A549 (cell line): ENCODE results near the gene PDXK. TPM values are rescaled to one million over a fixed set of nuclear protein-coding genes. Genes with fewer than 3 reads are reported as not detected.

Experiments
- ATAC-seq, 2 experiments: fragments of 200-7000 bp in 1 of 2; fragments of >200 bp in 1 of 2; cut with Nextera tagmentation in 1 of 2; cut with Tn5 transposase in 1 of 2; 3 replicates each; pipeline versions ENCODE4 v1.8.0 to v1.9.1; 2018 to 2020; ENCODE audit warnings: mild to moderate bottlenecking in 1 of 2, moderate library complexity in 1 of 2
- CTCF ChIA-PET: fragments of 300-600 bp; sonication (Branson Sonifier 250); formaldehyde crosslinking; extraction: SDS; loops from one replicate; lab custom pipeline; 2021; ENCODE audit warnings: antibody characterized with exemption, inconsistent platforms; lab: Yijun Ruan, JAX
- POLR2A ChIA-PET: fragments of 350-600 bp; formaldehyde crosslinking; extraction: SDS; loops from one replicate; lab custom pipeline; 2021; ENCODE audit warnings: antibody characterized with exemption, inconsistent platforms; lab: Yijun Ruan, JAX
- DNase-seq, 2 experiments: peaks; one replicate each; pipeline versions ENCODE4 v3.0.0 to v3.0.0-alpha.2; 2011 to 2016; ENCODE audit warnings: low read depth in 1 of 2, low spot score in 1 of 2
- FAIRE-seq: peaks from 2 replicates; lab custom pipeline; 2011; peaks lifted over from hg19 to GRCh38; lab: Jason Lieb, UNC
- H3K27ac ChIP-seq, 2 experiments: fragments of >200 bp; sonication (Bioruptor Twin); formaldehyde crosslinking; 3 replicates each; pipeline ENCODE4 v1.5.1; 2016 to 2017
- H3K4me1 ChIP-seq: fragments of >200 bp; sonication (Bioruptor Twin); formaldehyde crosslinking; 3 replicates; pipeline ENCODE4 v1.6.1; 2016
- H3K4me2 ChIP-seq: fragments of >200 bp; sonication (Bioruptor Twin); formaldehyde crosslinking; 3 replicates; pipeline ENCODE4 v1.6.1; 2016
- H3K4me3 ChIP-seq: fragments of >200 bp; sonication (Bioruptor Twin); formaldehyde crosslinking; 3 replicates; pipeline ENCODE4 v1.5.1; 2016
- H3K9me3 ChIP-seq: fragments of >200 bp; sonication (Bioruptor Twin); formaldehyde crosslinking; 3 replicates; pipeline ENCODE4 v1.6.1; 2016
- CHD4 ChIP-seq: fragments of 200-600 bp; sonication (generic); IDR thresholded peaks from 2 replicates; pipeline ENCODE4 v1.6.1; 2016; ENCODE audit warnings: antibody characterized with exemption, mild to moderate bottlenecking, borderline replicate concordance
- EHF ChIP-seq: fragments of 250-450 bp; sonication (Bioruptor Pico); IDR thresholded peaks from 2 replicates; pipeline ENCODE4 v1.5.0; 2020; ENCODE audit warnings: mild to moderate bottlenecking
- EP300 ChIP-seq, 2 experiments: fragments of >200 bp; sonication (Bioruptor Twin); formaldehyde crosslinking; IDR thresholded peaks; 2 replicates in 1 of 2; 3 replicates in 1 of 2; pipeline ENCODE4 v1.6.1; 2016 to 2017
- ESRRA ChIP-seq: fragments of 150-350 bp; IDR thresholded peaks from 2 replicates; pipeline ENCODE4 v1.6.1; 2014; ENCODE audit warnings: mild to moderate bottlenecking, low read length, borderline replicate concordance
- FOSB ChIP-seq: fragments of 250-450 bp; sonication (Bioruptor Pico); IDR thresholded peaks from 2 replicates; pipeline ENCODE4 v1.5.0; 2020; ENCODE audit warnings: mild to moderate bottlenecking, moderate library complexity
- FOXS1 ChIP-seq: fragments of 250-450 bp; sonication (Bioruptor Pico); IDR thresholded peaks from 2 replicates; pipeline ENCODE4 v1.5.0; 2020; ENCODE audit warnings: mild to moderate bottlenecking, moderate library complexity
- GATA3 ChIP-seq: IDR thresholded peaks from 2 replicates; pipeline ENCODE4 v1.6.1; 2012; ENCODE audit warnings: borderline replicate concordance
- HOXB13 ChIP-seq: fragments of 250-450 bp; sonication (Bioruptor Pico); IDR thresholded peaks from 2 replicates; pipeline ENCODE4 v1.5.0; 2020; ENCODE audit warnings: low read depth, mild to moderate bottlenecking, moderate library complexity
- KDM1A ChIP-seq: fragments of 200-600 bp; sonication (generic); IDR thresholded peaks from 2 replicates; pipeline ENCODE4 v1.6.1; 2016; ENCODE audit warnings: low read depth, mild to moderate bottlenecking
- KDM5A ChIP-seq: fragments of 200-600 bp; sonication (generic); IDR thresholded peaks from 2 replicates; pipeline ENCODE4 v1.6.1; 2016; ENCODE audit warnings: antibody characterized with exemption, mild to moderate bottlenecking
- NFE2L2 ChIP-seq: fragments of 150-350 bp; conservative IDR thresholded peaks from 2 replicates; pipeline ENCODE4 v1.6.1; 2014; ENCODE audit warnings: low read length
- RAD21 ChIP-seq, 2 experiments: fragments of >200 bp in 1 of 2; sonication (Bioruptor Twin) in 1 of 2; formaldehyde crosslinking in 1 of 2; IDR thresholded peaks in 1 of 2; conservative IDR thresholded peaks in 1 of 2; 2 replicates in 1 of 2; 3 replicates in 1 of 2; pipeline ENCODE4 v1.6.1; 2012 to 2018; ENCODE audit warnings: inconsistent platforms in 1 of 2
- RARB ChIP-seq: fragments of 250-450 bp; sonication (Bioruptor Pico); IDR thresholded peaks from 2 replicates; pipeline ENCODE4 v1.8.0; 2021; ENCODE audit warnings: mild to moderate bottlenecking, moderate library complexity
- RFX5 ChIP-seq: fragments of 450-650 bp; IDR thresholded peaks from 2 replicates; pipeline ENCODE4 v1.7.1; 2014; ENCODE audit warnings: antibody characterized with exemption, mild to moderate bottlenecking, moderate library complexity
- SREBF2 ChIP-seq: fragments of 450-650 bp; IDR thresholded peaks from 2 replicates; pipeline ENCODE4 v1.6.1; 2014; ENCODE audit warnings: mild to moderate bottlenecking, moderate library complexity
- WGBS: methylation state at CpG from one replicate; pipeline ENCODE4 v1.1.6; 2017; ENCODE audit errors: missing lambda C conversion rate; 5-methylcytosine and 5-hydroxymethylcytosine counted together
- polyA plus RNA-seq, 4 experiments: library from polyadenylated mRNA; depleted of rRNA in 3 of 4; stranded (reverse); fragments of >200 nt; fragmentation: RNase III in 1 of 4; extraction: RNeasy Plus Mini Kit Qiagen cat#74134 plus additional on column Dnase treatment in 1 of 4; gene quantifications; 2 replicates in 3 of 4; 3 replicates in 1 of 4; pipeline ENCODE4 v1.2.3, GENCODE V29; 2011 to 2017
- TF ChIP-seq, protein P1 (sequence below): fragments of 250-450 bp; sonication (Bioruptor Pico); IDR thresholded peaks from 2 replicates; pipeline ENCODE4 v1.5.0; 2020; ENCODE audit warnings: low read depth, mild to moderate bottlenecking, moderate library complexity
- TF ChIP-seq, protein P2 (sequence below): fragments of >200 bp; sonication (Bioruptor Twin); formaldehyde crosslinking; IDR thresholded peaks from 3 replicates; pipeline ENCODE4 v1.5.1; 2016
- TF ChIP-seq, protein P3 (sequence below): fragments of 450-650 bp; IDR thresholded peaks from 2 replicates; pipeline ENCODE4 v1.6.1; 2014; ENCODE audit warnings: antibody characterized with exemption
- TF ChIP-seq, protein P4 (sequence below): IDR thresholded peaks from 2 replicates; pipeline ENCODE4 v1.6.1; 2012; ENCODE audit warnings: low read depth, borderline replicate concordance

The PDXK gene
- polyA plus RNA-seq, 2 of the 4 experiments (the other 2 are of a cell fraction) = 220 to 292 TPM

DNA sequence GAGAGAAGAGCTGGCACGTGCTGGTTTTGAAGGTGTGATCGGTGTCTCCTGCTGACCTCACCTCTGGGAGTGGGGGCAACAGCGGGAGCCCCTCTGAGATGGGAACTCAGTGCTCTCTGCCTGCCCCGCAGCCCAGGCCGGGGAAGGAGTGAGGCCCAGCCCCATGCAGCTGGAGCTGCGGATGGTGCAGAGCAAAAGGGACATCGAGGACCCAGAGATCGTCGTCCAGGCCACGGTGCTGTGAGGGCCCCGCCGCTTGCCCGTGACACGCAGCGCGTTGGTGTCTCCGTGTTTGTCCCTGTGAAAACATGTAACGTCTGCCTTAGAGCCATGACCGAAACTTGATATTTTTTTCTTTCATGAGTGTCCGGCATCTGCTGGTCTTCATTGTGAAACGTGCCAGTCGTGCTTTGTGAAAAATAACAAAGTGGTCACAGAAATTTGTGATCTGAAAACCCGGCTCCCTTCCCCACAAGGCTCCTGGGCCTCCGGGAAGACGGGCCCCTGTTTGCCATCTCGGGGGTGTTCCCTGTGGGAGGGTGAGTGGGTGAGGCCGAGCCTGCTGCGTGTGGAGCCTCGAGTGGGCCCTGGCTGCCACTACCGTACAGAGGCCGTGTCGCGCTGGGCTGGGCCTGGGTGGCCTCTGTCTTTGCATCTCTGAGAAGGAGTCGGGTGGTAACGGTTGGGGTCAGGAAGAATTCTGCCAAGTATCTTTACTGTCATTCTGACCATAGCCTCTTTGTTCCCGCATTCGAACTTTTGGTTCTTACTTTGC, 37.1 kb downstream of the PDXK start (continued):
- TF ChIP-seq, protein P1, sequence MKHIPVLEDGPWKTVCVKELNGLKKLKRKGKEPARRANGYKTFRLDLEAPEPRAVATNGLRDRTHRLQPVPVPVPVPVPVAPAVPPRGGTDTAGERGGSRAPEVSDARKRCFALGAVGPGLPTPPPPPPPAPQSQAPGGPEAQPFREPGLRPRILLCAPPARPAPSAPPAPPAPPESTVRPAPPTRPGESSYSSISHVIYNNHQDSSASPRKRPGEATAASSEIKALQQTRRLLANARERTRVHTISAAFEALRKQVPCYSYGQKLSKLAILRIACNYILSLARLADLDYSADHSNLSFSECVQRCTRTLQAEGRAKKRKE (CRISPR knock-in tag) = no peak
- TF ChIP-seq RAD21 (conservative IDR thresholded peaks at IDR 0.05 in 1 of 2, IDR thresholded peaks at IDR 0.05 in 1 of 2) (no peak), KDM1A (no peak), EHF (CRISPR knock-in tag) (no peak), NFE2L2 (no peak)
- TF ChIP-seq, protein P2, sequence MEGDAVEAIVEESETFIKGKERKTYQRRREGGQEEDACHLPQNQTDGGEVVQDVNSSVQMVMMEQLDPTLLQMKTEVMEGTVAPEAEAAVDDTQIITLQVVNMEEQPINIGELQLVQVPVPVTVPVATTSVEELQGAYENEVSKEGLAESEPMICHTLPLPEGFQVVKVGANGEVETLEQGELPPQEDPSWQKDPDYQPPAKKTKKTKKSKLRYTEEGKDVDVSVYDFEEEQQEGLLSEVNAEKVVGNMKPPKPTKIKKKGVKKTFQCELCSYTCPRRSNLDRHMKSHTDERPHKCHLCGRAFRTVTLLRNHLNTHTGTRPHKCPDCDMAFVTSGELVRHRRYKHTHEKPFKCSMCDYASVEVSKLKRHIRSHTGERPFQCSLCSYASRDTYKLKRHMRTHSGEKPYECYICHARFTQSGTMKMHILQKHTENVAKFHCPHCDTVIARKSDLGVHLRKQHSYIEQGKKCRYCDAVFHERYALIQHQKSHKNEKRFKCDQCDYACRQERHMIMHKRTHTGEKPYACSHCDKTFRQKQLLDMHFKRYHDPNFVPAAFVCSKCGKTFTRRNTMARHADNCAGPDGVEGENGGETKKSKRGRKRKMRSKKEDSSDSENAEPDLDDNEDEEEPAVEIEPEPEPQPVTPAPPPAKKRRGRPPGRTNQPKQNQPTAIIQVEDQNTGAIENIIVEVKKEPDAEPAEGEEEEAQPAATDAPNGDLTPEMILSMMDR = no peak
- TF ChIP-seq, protein P3, sequence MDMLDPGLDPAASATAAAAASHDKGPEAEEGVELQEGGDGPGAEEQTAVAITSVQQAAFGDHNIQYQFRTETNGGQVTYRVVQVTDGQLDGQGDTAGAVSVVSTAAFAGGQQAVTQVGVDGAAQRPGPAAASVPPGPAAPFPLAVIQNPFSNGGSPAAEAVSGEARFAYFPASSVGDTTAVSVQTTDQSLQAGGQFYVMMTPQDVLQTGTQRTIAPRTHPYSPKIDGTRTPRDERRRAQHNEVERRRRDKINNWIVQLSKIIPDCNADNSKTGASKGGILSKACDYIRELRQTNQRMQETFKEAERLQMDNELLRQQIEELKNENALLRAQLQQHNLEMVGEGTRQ = no peak

DNA sequence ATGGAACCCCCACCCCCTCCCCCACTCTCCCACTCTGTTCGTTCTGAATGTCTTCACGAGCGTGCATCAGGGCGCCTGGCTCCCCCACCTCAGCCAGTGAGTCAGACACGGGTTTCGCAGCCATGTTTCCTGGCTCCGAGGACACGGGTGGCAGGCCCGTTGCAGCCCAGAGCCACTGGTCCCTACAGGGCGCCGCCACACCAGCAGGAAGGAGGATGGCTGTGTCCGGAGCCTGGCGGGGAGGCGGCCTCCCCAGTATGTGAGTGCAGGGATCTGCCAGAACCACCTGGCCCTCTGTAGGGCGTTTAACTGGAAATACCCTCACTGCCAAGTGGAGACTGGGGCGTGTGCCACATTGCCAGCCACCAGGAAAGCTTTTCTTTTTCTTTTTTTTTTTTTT, 38.7 kb downstream of the PDXK start:
- Histone ChIP-seq H3K27ac (peak overlapping the region in 1 of 2 experiments; percentile 43; a peak in 2 of 6 replicates), H3K9me3 (no peaks in the 10 kb centered on the region), H3K4me2 (no peak overlapping the region)
- CTCF ChIA-PET = no interaction called here
- DNase-seq (no peak), ATAC-seq (no peak), FAIRE-seq (no peak)
- TF ChIP-seq FOSB (CRISPR knock-in tag) (no peak), ESRRA (no peak), CHD4 (no peak), FOXS1 (CRISPR knock-in tag) (no peak), RARB (CRISPR knock-in tag) (no peak), KDM5A (no peak), HOXB13 (no peak), SREBF2 (no peak), EP300 (IDR thresholded peaks at IDR 0.05) (no peak), RFX5 (no peak), GATA3 (no peak)
- TF ChIP-seq, protein P1 (CRISPR knock-in tag) = no peak
- TF ChIP-seq, protein P4, sequence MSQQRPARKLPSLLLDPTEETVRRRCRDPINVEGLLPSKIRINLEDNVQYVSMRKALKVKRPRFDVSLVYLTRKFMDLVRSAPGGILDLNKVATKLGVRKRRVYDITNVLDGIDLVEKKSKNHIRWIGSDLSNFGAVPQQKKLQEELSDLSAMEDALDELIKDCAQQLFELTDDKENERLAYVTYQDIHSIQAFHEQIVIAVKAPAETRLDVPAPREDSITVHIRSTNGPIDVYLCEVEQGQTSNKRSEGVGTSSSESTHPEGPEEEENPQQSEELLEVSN = no peak
- TF ChIP-seq, all 56 proteins: peak for 0
- 87% methylated on average over 5 of the region's 16 CpGs for WGBS
- no peak overlapping the region for H3K4me3 ChIP-seq
- H3K4me1 ChIP-seq = peaks cover 7% of the 10 kb centered on the region; the same call in 1 of the 3 replicates
- POLR2A ChIA-PET = no interaction called here
